Umbilical cord (tissue), 2 donors: ENCODE results near the gene C1orf21. TPM values are rescaled to one million over a fixed set of nuclear protein-coding genes. Genes with fewer than 3 reads are reported as not detected.
A peak's percentile ranks its signal among the peaks of the same experiment; 100 is the strongest.

ENCODE experiments used
- DNase-seq: peaks from one replicate; pipeline ENCODE4 v3.0.0-alpha.2; 2015; ENCODE audit warnings: low spot score
- total RNA-seq: library from RNA; depleted of rRNA; stranded (reverse); fragments of >200 nt; gene quantifications from one replicate; pipeline ENCODE4 v1.2.3, GENCODE V29; 2014; ENCODE audit warnings: low replicate concordance; ENCODE audit not compliant: insufficient read depth

Gene C1orf21
- total RNA-seq, 1 donor from 2014 or later, result 54.7 TPM

- no peak for DNase-seq
Measured at GRCh38 chr1:184412472-184412871, 25.6 kb downstream of the C1orf21 start.

- peak; percentile 7 for DNase-seq
Measured at GRCh38 chr1:184416481-184416880, 29.7 kb downstream of the C1orf21 start.

- peak; percentile 65 for DNase-seq
Measured at GRCh38 chr1:184416946-184417345, 30.1 kb downstream of the C1orf21 start.

- DNase-seq, result no peak
Measured at GRCh38 chr1:184417916-184418315, 31.1 kb downstream of the C1orf21 start.

- peak; percentile 10 for DNase-seq
Measured at GRCh38 chr1:184418652-184419349, 32.0 kb downstream of the C1orf21 start.

GRCh38 chr1:184419350-184420161 is 32.7 kb downstream of the C1orf21 start:
- DNase-seq, result peak; percentile 41

GRCh38 chr1:184422490-184423233 is 35.8 kb downstream of the C1orf21 start:
- no peak for DNase-seq

- DNase-seq, result no peak
Measured at GRCh38 chr1:184423649-184424048, 36.8 kb downstream of the C1orf21 start.

GRCh38 chr1:184424157-184424556 is 37.3 kb downstream of the C1orf21 start:
- peak; percentile 65 for DNase-seq

- DNase-seq, result no peak
Measured at GRCh38 chr1:184424945-184425344, 38.1 kb downstream of the C1orf21 start.

GRCh38 chr1:184425449-184426277 is 38.8 kb downstream of the C1orf21 start:
- DNase-seq, result peak; percentile 13

GRCh38 chr1:184426278-184426674 is 39.4 kb downstream of the C1orf21 start:
- DNase-seq, result no peak

GRCh38 chr1:184427722-184428121 is 40.9 kb downstream of the C1orf21 start:
- DNase-seq, result no peak

GRCh38 chr1:184428604-184429003 is 41.8 kb downstream of the C1orf21 start:
- no peak for DNase-seq

GRCh38 chr1:184429335-184429734 is 42.5 kb downstream of the C1orf21 start:
- DNase-seq, result no peak

- no peak for DNase-seq
Measured at GRCh38 chr1:184433956-184434502, 47.2 kb downstream of the C1orf21 start.

- no peak for DNase-seq
Measured at GRCh38 chr1:184437291-184437690, 50.5 kb downstream of the C1orf21 start.

GRCh38 chr1:184438363-184438762 is 51.5 kb downstream of the C1orf21 start:
- DNase-seq, result no peak

GRCh38 chr1:184442260-184442659 is 55.4 kb downstream of the C1orf21 start:
- DNase-seq, result no peak

- no peak for DNase-seq
Measured at GRCh38 chr1:184443201-184443600, 56.4 kb downstream of the C1orf21 start.

- no peak for DNase-seq
Measured at GRCh38 chr1:184443624-184444023, 56.8 kb downstream of the C1orf21 start.
